ENCODE results near the gene NEUROG1.

- TF ChIP-seq, protein P1, sequence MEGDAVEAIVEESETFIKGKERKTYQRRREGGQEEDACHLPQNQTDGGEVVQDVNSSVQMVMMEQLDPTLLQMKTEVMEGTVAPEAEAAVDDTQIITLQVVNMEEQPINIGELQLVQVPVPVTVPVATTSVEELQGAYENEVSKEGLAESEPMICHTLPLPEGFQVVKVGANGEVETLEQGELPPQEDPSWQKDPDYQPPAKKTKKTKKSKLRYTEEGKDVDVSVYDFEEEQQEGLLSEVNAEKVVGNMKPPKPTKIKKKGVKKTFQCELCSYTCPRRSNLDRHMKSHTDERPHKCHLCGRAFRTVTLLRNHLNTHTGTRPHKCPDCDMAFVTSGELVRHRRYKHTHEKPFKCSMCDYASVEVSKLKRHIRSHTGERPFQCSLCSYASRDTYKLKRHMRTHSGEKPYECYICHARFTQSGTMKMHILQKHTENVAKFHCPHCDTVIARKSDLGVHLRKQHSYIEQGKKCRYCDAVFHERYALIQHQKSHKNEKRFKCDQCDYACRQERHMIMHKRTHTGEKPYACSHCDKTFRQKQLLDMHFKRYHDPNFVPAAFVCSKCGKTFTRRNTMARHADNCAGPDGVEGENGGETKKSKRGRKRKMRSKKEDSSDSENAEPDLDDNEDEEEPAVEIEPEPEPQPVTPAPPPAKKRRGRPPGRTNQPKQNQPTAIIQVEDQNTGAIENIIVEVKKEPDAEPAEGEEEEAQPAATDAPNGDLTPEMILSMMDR (conservative IDR thresholded peaks at IDR 0.05; ENCODE audit: low read depth, low read length), result no peak
- TF ChIP-seq EZH2 (IDR thresholded peaks at IDR 0.05; ENCODE audit: borderline replicate concordance, low read depth, low read length, poor library complexity, severe bottlenecking), result no peak
Observed at GRCh38 chr5:135492319-135492626, 43.5 kb downstream of the NEUROG1 start.
